ENCODE measurements around the gene MBNL2.

- TF ChIP-seq POLR2A (IDR thresholded peaks at IDR 0.05) (no peak), CTCF (IDR thresholded peaks at IDR 0.05) (no peak)
Measured at GRCh38 chr13:97174638-97175037, 47.5 kb upstream of the MBNL2 start.
